ENCODE data around the gene KCNAB3. TPM values are rescaled to one million over a fixed set of nuclear protein-coding genes. Genes with fewer than 3 reads are reported as not detected.
A peak's percentile ranks its signal among the peaks of the same experiment; 100 is the strongest.
"Not testable (repeated sequence)": the region's sequence is repeated elsewhere in the genome, so short reads cannot be mapped to it uniquely, and the experiment has no call there.

KCNAB3 gene
- total RNA-seq, 2 experiments from 2014 or later, result 6.6 to 6.7 TPM

DNA sequence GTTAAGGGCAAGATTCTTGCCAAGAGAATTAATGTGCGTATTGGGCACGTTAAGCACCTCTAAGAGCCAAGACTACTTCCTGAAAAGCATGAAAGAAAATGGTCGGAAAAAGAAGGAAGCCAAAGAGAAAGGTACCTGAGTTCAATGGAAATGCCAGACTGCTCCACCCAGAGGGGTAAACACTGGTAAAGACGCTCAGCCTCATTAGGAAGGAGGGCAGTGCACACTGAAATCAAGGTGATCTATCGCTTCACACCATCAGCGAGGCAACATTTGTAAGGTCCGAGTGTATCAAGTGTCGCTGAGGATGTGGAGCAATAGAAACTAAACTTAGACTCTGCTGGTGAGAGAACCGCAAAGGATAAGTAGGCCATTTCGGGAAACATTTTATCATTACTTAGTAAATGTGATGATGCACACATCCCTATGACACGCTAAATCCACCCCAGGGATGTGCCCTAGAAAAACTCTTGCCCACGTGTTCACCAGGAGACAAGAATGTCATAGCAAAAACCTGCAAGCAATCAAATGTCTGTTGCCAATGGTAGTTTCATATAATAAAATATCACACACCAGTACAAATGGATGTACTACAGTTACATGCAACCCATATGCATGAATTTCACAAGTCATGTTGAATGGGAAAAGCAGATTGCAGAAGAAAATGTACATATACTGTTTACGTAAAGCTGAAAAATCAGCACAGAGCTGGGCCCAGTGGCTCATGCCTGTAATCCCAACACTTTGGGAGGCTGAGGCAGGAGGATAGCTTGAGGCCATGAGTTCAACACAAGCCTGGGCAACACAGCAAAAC lies 26.0 kb upstream of the KCNAB3 start:
- H3K36me3 Mint-ChIP-seq, result no peaks in the 10 kb centered on the region
- H3K4me3 Mint-ChIP-seq, result no peak overlapping the region
- CTCF ChIA-PET, result interaction anchor here (0.5 to 1.3 kb wide), 4 partner anchors 24 to 212 kb away, joined by 3 to 5 read pairs (median 4); partner anchors contain the start of gene NAA38
- peaks cover 34% of the 10 kb centered on the region for H3K4me1 Mint-ChIP-seq
- H3K27me3 Mint-ChIP-seq, result peaks cover 14% of the 10 kb centered on the region
- H3K27ac Mint-ChIP-seq, result no peak overlapping the region
- DNase-seq (no peak), ATAC-seq (no peak)
- no peaks in the 10 kb centered on the region for H3K9me3 Mint-ChIP-seq (ENCODE audit: low read depth)

DNA sequence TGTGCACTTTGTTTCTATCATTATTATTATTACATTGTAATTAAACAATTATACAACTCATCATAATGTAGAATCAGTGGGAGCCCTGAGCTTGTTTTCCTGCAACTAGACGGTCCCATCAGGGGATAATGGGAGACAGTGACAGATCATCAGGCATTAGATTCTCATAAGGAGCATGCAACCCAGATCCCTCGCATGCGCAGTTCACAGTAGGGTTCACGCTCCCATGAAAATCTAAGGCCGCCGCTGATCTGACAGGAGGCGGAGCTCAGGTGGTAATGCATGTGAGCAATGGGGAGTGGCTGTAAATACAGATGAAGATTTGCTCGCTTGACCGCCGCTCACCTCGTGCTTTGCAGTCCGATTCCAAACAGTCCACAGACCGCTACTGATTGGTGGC lies 23.6 kb upstream of the KCNAB3 start:
- not testable (repeated sequence) for DNase-seq; H3K9me3 Mint-ChIP-seq (ENCODE audit: low read depth); ATAC-seq; H3K27me3 Mint-ChIP-seq; H3K27ac Mint-ChIP-seq; H3K4me3 Mint-ChIP-seq
- Mint-ChIP-seq H3K36me3 (peaks cover 20% of the 10 kb centered on the region), H3K4me1 (peaks cover 41% of the 10 kb centered on the region)
- CTCF ChIA-PET, result interaction anchor here (1.0 to 3.1 kb wide), 4 partner anchors 10 to 121 kb away, joined by 3 to 15 read pairs (median 5); no protein-coding TSS in a partner anchor

DNA sequence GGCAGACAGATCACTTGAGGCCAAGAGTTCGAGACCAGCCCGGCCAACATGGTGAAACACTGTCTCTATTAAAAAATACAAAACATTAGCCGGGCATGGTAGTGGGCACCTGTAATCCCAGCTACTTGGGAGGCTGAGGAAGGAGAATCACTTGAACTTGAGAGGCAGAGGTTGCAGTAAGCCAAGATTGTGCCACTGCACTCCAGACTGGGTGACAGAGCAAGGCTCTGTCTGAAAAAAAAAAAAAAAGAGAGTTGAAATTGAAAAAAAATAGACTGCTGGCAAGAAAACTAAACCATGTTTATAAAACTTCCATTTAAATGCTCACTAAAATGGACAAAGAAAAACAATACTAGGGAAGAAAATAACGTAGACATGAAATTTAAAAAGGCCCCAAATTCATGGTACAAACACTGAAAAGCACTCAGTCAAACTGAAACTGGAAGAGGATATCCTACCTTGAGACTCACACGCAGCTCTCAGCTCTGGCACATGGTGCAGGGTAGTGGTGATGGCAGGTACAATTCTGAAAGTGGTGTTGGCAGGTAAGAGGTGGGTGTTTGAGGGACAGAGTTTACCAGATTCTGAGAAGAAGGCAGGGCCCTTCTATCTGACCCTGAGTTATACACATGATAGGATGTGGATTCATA lies 21.6 kb upstream of the KCNAB3 start:
- H3K9me3 Mint-ChIP-seq (ENCODE audit: low read depth), result no peaks in the 10 kb centered on the region
- CTCF ChIA-PET, result interaction anchor here (0.9 to 3.1 kb wide), 5 partner anchors 18 to 265 kb away, joined by 3 to 15 read pairs (median 3); partner anchors contain the start of gene RNF227
- peak overlapping the region; percentile 86 for H3K27ac Mint-ChIP-seq
- no peaks in the 10 kb centered on the region for H3K27me3 Mint-ChIP-seq
- H3K4me1 Mint-ChIP-seq, result peaks cover 43% of the 10 kb centered on the region
- peak overlapping the region; percentile 7 for H3K4me3 Mint-ChIP-seq
- DNase-seq (peak; percentile 81), ATAC-seq (peak; percentile 99)
- peaks cover 31% of the 10 kb centered on the region for H3K36me3 Mint-ChIP-seq

DNA sequence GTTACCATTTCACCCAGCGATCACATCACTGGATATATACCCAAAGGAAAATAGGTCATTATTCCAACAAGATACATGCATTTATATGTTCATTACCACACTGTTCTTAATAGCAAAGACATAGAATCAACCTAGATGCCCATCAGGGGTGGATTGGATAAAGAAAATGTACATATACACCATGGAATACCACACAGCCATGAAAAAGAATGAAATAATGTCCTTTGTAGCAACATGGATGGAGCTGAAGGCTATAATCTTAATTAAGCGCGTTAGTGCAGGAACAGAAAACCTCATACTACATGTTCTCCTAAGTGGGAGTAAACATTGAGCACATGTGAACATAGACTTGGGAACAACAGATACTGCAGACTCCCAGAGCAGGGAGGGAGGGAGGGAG lies 20.9 kb upstream of the KCNAB3 start:
- H3K36me3 Mint-ChIP-seq, result peaks cover 36% of the 10 kb centered on the region

DNA sequence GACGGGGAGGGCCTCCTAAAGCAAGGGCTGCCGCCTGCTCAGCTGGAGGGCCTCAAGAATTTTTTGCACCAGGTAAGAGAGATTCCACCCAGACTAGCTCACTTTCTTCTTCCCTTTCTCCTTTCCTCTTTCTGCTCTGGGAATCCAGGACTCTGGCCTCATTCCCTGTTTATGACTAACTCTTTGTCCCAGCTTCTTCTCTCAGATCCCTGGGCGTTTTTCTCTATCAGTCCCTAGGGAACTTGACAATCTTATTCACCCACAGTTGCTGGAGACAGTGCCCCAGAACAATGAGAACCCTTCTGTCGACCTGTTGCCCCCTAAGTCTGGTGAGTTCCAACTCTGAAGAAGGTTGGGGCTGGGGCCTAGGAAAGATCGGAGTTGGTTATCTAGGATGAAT lies 18.0 kb upstream of the KCNAB3 start:
- CTCF ChIA-PET, result no interaction called here
- Mint-ChIP-seq H3K27ac (no peak overlapping the region), H3K36me3 (peaks cover 56% of the 10 kb centered on the region)

More for the DNA sequence above, 20.9 kb upstream of the KCNAB3 start:
- no peak for ATAC-seq
- H3K27ac Mint-ChIP-seq, result peak overlapping the region; percentile 86
- CTCF ChIA-PET, result interaction anchor here (0.9 to 3.1 kb wide), 5 partner anchors 18 to 264 kb away, joined by 3 to 15 read pairs (median 3); partner anchors contain the start of gene RNF227
- H3K27me3 Mint-ChIP-seq, result no peaks in the 10 kb centered on the region
- DNase-seq, result no peak
- H3K4me1 Mint-ChIP-seq, result peaks cover 41% of the 10 kb centered on the region
- H3K9me3 Mint-ChIP-seq (ENCODE audit: low read depth), result no peaks in the 10 kb centered on the region
- no peak overlapping the region for H3K4me3 Mint-ChIP-seq

DNA sequence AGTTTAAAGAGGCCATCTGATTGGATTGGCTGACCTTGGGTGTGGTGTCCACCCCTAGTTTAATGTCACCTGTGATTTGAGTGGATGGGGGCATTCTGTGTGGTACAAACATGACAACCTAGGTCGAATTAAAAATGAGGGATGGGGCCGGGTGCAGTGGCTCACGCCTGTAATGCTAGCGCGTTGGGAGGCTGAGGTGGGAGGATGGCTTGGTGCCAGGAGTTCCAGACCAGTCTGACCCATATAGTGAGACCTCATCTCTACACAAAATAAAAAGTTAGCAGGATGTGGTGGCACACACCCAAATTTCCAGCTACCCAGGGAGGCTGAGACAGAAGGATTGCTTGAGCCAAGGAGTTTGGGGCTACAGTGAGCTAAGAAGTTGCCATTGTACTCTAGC lies 16.8 kb upstream of the KCNAB3 start:
- H3K4me1 Mint-ChIP-seq, result peaks cover 17% of the 10 kb centered on the region
- CTCF ChIA-PET, result interaction anchor here (0.6 to 1.1 kb wide), 2 partner anchors 29 to 42 kb away, joined by 3 to 4 read pairs; no protein-coding TSS in a partner anchor
- H3K4me3 Mint-ChIP-seq, result no peak overlapping the region
- H3K27ac Mint-ChIP-seq, result no peak overlapping the region
- ATAC-seq (no peak), DNase-seq (no peak)
- H3K27me3 Mint-ChIP-seq, result no peaks in the 10 kb centered on the region
- H3K36me3 Mint-ChIP-seq, result peaks cover 63% of the 10 kb centered on the region
- no peaks in the 10 kb centered on the region for H3K9me3 Mint-ChIP-seq (ENCODE audit: low read depth)

More for the DNA sequence above, 18.0 kb upstream of the KCNAB3 start:
- Mint-ChIP-seq H3K4me1 (peaks cover 25% of the 10 kb centered on the region), H3K9me3 (ENCODE audit: low read depth) (no peaks in the 10 kb centered on the region), H3K27me3 (no peaks in the 10 kb centered on the region), H3K4me3 (no peak overlapping the region)
- ATAC-seq (no peak), DNase-seq (no peak)

DNA sequence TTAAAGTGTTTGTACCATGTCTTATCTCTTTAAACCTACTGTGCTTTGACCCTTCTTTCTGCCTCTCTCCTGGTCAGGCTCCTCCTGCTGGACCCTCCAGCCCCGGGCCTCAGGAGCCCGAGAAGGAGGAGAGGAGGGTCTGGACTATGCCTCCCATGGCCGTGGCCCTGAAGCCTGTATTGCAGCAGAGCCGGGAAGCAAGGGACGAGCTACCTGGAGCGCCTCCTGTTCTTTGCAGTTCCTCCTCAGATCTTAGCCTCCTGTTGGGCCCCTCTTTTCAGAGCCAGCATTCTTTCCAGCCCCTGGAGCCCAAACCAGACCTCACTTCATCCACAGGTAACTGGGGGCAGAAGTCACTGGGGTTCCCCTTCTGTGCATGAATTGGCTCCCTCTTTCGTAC lies 16.0 kb upstream of the KCNAB3 start:
- Mint-ChIP-seq H3K4me3 (no peak overlapping the region), H3K4me1 (peaks cover 9% of the 10 kb centered on the region), H3K27me3 (no peaks in the 10 kb centered on the region), H3K9me3 (ENCODE audit: low read depth) (no peaks in the 10 kb centered on the region), H3K36me3 (peaks cover 68% of the 10 kb centered on the region), H3K27ac (no peak overlapping the region)
- ATAC-seq, result no peak
- no peak for DNase-seq
- CTCF ChIA-PET, result interaction anchor here (0.6 to 1.5 kb wide), 5 partner anchors 28 to 83 kb away, joined by 3 to 4 read pairs (median 4); no protein-coding TSS in a partner anchor

DNA sequence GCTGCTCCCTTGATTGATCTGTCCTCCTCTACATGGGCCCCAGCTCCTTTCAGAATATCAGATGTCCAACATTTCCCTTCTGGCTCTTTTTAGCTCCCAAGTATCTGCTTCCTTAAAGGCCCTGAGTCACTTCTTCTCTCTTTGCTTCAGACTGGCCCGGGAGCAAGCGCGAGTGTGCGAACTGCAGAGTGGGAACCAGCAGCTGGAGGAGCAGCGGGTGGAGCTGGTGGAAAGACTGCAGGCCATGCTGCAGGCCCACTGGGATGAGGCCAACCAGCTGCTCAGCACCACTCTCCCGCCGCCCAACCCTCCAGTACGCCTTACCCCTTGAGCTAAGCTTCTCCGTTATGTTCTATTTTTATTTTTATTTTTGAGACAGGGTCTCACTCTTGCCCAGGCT lies 14.7 kb upstream of the KCNAB3 start:
- Mint-ChIP-seq H3K4me1 (peaks cover 1% of the 10 kb centered on the region), H3K27me3 (no peaks in the 10 kb centered on the region), H3K36me3 (peaks cover 71% of the 10 kb centered on the region), H3K27ac (no peak overlapping the region), H3K9me3 (ENCODE audit: low read depth) (no peaks in the 10 kb centered on the region), H3K4me3 (no peak overlapping the region)
- DNase-seq (no peak), ATAC-seq (no peak)
- CTCF ChIA-PET, result interaction anchor here (1.4 to 2.5 kb wide), 5 partner anchors 9 to 80 kb away, joined by 3 to 13 read pairs (median 11); partner anchors contain the start of genes CNTROB and TRAPPC1

DNA sequence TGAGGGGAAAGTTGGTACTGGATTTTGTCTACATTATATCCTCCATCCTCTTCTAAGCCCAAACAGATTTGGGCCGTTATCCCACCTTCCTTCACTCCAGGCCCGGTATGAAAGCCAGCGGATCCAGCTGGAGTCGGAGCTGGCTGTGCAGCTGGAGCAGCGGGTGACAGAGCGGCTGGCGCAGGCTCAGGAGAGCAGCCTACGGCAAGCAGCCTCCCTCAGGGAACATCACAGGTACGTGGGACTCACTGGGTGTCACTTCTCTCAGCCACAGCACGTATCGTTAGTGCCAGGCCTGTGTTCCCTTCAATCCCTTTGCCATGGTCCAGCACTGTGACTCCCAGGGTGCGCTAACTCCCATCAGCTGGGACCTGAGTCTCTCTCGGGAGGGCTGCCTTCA lies 13.6 kb upstream of the KCNAB3 start:
- Mint-ChIP-seq H3K27me3 (no peaks in the 10 kb centered on the region), H3K27ac (no peak overlapping the region), H3K9me3 (ENCODE audit: low read depth) (no peaks in the 10 kb centered on the region), H3K4me3 (no peak overlapping the region), H3K36me3 (peaks cover 65% of the 10 kb centered on the region), H3K4me1 (peaks cover 3% of the 10 kb centered on the region)
- DNase-seq (no peak), ATAC-seq (no peak)
- CTCF ChIA-PET, result interaction anchor here (1.9 to 2.5 kb wide), 2 partner anchors 8 to 11 kb away, joined by 11 to 13 read pairs; partner anchors contain the start of genes CNTROB and TRAPPC1

DNA sequence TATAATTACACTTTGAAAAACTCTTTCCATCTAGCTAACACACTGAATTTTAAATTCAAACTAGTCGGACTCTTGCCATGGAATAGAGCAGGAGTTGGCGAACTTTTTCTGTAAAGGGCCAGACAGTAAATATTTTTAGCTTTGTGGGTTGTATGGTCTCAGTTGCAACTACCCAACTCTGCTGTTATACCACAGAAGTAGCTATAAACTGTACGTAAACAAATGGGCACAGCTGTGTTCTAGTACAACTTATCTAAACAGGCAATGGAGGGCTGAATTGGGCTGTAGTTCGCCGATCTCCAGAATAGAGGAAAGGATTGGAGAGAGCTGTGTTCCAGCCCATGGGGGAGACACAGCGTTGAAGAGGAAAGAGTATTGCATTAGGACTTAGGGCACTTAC lies 11.1 kb upstream of the KCNAB3 start:
- no peak for ATAC-seq
- Mint-ChIP-seq H3K27me3 (no peaks in the 10 kb centered on the region), H3K4me3 (no peak overlapping the region), H3K36me3 (peaks cover 66% of the 10 kb centered on the region), H3K9me3 (ENCODE audit: low read depth) (no peaks in the 10 kb centered on the region), H3K4me1 (peaks cover 9% of the 10 kb centered on the region), H3K27ac (no peak overlapping the region)
- CTCF ChIA-PET, result interaction anchor here (0.6 to 12.2 kb wide), 5 partner anchors 8 to 128 kb away, joined by 3 to 130 read pairs (median 3); partner anchors contain the start of genes CNTROB and TRAPPC1
- DNase-seq, result no peak

DNA sequence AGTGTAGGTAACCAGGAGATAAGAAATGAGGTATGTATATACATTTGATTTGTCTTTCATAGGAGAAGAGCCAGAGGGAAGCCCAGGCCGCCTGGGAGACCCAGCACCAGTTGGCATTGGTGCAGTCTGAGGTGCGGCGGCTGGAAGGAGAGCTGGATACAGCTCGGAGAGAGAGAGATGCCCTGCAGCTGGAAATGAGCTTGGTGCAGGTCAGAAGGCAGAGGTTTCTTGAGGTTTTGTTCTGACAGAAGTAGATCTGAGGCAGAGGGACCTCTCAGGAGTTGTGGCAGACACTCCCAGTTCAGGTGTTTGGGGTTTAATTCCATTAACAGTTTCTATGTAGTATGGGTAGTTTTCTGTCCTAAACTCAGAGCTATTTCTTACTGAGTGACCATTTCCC lies 10.4 kb upstream of the KCNAB3 start:
- Mint-ChIP-seq H3K4me1 (peaks cover 14% of the 10 kb centered on the region), H3K27ac (no peak overlapping the region), H3K4me3 (no peak overlapping the region), H3K9me3 (ENCODE audit: low read depth) (no peaks in the 10 kb centered on the region), H3K36me3 (peaks cover 68% of the 10 kb centered on the region), H3K27me3 (no peaks in the 10 kb centered on the region)
- ATAC-seq, result no peak
- DNase-seq, result no peak
- CTCF ChIA-PET, result interaction anchor here (0.9 to 12.2 kb wide), 3 partner anchors 8 to 50 kb away, joined by 3 to 130 read pairs (median 8); partner anchors contain the start of genes CNTROB and TRAPPC1

DNA sequence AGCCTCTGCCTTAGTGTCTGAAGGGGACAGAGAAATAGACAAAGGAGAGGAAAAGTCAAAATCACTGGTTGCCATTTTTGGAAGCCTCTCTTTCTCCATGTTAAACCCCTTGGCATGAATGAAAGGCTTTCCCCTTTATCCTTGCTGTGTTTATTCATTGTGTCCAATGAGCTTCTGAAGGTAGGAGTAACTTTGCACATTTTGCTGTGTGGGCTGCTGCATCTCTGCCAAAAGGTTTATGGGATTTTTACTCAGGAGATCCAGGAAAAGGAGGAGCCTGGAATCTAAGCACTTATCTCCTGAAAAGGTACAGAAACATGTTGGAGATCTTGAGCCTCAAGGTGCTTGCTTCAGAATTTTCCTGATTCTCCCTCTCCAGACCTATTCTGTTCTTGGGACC lies 6.2 kb upstream of the KCNAB3 start:
- CTCF ChIA-PET, result interaction anchor here (0.6 to 12.2 kb wide), 7 partner anchors 8 to 122 kb away, joined by 3 to 130 read pairs (median 6); no protein-coding TSS in a partner anchor
- peaks cover 49% of the 10 kb centered on the region for H3K36me3 Mint-ChIP-seq
- no peaks in the 10 kb centered on the region for H3K27me3 Mint-ChIP-seq
- no peak overlapping the region for H3K27ac Mint-ChIP-seq
- DNase-seq (no peak), ATAC-seq (no peak)
- no peaks in the 10 kb centered on the region for H3K9me3 Mint-ChIP-seq (ENCODE audit: low read depth)
- peaks cover 43% of the 10 kb centered on the region for H3K4me1 Mint-ChIP-seq
- no peak overlapping the region for H3K4me3 Mint-ChIP-seq

DNA sequence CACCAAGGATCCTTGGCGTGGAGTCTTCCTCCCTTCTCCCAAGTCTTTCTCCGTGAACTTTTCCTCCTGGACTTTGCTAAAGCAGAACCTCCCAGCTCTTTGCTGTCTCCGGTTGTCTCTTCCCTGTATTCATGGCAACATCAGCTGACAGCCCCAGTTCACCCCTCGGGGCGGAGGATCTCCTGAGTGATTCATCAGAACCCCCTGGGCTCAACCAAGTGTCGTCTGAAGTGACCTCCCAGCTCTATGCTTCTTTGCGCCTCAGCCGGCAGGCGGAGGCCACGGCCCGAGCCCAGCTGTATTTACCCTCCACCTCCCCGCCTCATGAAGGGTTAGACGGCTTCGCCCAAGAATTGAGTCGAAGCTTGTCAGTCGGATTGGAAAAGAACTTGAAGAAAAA lies 3.3 kb upstream of the KCNAB3 start:
- peak overlapping the region; percentile 97 for H3K4me3 Mint-ChIP-seq
- peaks cover 54% of the 10 kb centered on the region for H3K4me1 Mint-ChIP-seq
- peaks cover 31% of the 10 kb centered on the region for H3K36me3 Mint-ChIP-seq
- ATAC-seq (no peak), DNase-seq (peak; percentile 70)
- no peaks in the 10 kb centered on the region for H3K27me3 Mint-ChIP-seq
- CTCF ChIA-PET, result interaction anchor here (0.7 to 12.2 kb wide), 25 partner anchors 8 to 140 kb away, joined by 3 to 130 read pairs (median 6); partner anchors contain the start of genes NAA38 and RNF227
- peak overlapping the region; percentile 97 for H3K27ac Mint-ChIP-seq
- H3K9me3 Mint-ChIP-seq (ENCODE audit: low read depth), result no peaks in the 10 kb centered on the region
